Activated naive CD4-positive, alpha-beta T cell treated with anti-CD3 and anti-CD28 coated beads, Interleukin-2, amount 10 ng/mL, durations not matched to agents 7 days and 5 days (primary cell): ENCODE data around the gene KCP.

Experiments
- CTCF ChIA-PET: fragments of 350-600 bp; sonication (Branson Sonifier 250); formaldehyde crosslinking; loops from one replicate; lab custom pipeline; 2021; ENCODE audit warnings: antibody characterized with exemption; lab: Charles Lee
- DNase-seq: peaks from one replicate; pipeline ENCODE4 v3.0.0-alpha.2; 2020
- H3K27ac Mint-ChIP-seq: one replicate; pipeline ENCODE4 v1.8.0; 2021; ENCODE audit warnings: mild to moderate bottlenecking, moderate library complexity, mixed read lengths
- H3K27me3 Mint-ChIP-seq: one replicate; pipeline ENCODE4 v1.8.0; 2021; ENCODE audit warnings: mild to moderate bottlenecking, mixed read lengths
- H3K36me3 Mint-ChIP-seq: one replicate; pipeline ENCODE4 v1.8.0; 2021; ENCODE audit warnings: mixed read lengths
- H3K4me1 Mint-ChIP-seq: one replicate; pipeline ENCODE4 v1.8.0; 2021; ENCODE audit warnings: mixed read lengths
- H3K4me3 Mint-ChIP-seq: one replicate; pipeline ENCODE4 v1.8.0; 2021; ENCODE audit warnings: mild to moderate bottlenecking, moderate library complexity, mixed read lengths
- H3K9me3 Mint-ChIP-seq: one replicate; pipeline ENCODE4 v1.8.0; 2021; ENCODE audit warnings: mixed read lengths

Gene KCP

DNA sequence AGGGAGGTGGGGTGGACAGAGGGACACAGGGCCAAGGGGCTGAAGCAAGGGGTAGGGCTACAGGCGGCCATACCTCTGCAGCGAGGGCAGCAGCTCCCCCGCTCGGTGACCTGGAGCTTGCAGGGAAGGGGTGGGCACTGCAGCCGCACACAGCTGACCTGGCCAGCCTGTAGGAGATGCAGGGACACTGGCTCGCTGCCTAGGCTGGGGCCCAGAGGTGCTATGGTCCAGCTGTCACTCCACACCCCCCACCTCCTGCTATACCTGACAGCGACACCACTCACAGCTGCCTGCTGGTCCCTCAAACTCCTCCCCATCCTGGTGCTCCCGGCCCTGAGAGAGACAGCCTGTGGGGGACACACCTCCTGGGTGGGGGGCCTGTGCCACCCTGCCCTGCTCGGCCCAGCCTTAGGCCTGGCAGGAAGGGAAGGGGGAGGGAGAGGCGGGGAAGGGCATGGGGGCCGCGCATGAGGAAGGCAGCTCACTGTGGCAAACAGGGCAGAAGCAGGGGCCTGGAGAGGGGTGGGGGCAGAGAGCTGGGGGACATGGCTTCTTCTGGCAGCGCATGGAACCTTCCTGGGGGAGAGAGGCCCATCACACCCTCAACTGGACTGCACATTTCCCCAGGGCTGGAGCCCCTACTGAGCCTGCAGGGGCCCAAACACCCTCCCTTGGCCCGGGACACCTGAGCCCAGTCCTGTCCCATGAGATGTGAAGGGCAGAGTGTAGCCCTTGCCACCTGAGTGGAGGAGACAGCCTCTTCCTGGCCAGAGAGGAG lies 23.9 kb downstream of the KCP start:
- Mint-ChIP-seq H3K4me1 (no peaks in the 10 kb centered on the region), H3K36me3 (no peaks in the 10 kb centered on the region), H3K4me3 (no peak overlapping the region), H3K27ac (no peak overlapping the region), H3K9me3 (no peaks in the 10 kb centered on the region), H3K27me3 (peaks cover 13% of the 10 kb centered on the region)
- DNase-seq = no peak
- CTCF ChIA-PET = interaction anchor here (0.8 to 2.1 kb wide), 6 partner anchors 24 to 205 kb away, joined by 3 to 14 read pairs (median 6); partner anchors contain the start of gene ATP6V1F

DNA sequence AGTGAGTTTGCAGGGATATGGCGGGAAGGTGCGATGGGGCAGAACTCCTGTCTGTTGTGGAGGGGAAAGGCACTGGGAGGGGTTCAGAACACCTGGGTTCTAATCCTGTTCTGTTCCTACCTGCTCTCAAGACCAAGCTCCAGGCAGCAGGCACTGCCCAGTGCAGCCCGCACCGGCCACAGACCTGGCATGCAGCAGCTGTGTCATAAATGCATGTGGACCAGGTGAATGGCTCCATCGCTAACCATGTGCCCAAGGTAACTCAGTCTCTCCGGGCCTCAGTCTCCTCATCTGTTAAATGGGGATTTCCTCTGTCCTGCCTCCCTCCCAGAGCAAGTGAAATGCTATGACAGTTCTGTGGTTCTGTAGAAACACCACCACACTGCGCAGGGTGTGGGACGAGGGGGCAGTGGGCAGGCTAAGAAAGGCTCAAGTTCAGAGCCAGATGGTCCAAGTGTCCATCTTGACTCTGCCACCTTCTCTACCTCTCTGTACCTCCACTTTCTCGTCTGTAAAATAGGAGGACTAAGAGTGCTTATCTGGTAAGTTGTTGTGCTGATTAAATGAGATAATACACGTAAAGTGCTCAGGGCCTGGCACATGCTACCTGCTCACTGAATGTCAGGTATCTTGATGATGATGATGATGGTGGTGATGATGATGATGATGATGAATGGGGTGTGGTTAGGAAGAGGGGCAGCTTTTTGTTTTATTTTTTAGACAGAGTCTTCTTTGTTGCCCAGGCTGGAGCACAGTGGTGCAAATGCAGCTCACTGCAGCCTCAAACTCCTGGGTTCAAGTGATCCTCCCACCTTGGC lies 24.9 kb downstream of the KCP start:
- no peak overlapping the region for H3K4me3 Mint-ChIP-seq
- H3K27ac Mint-ChIP-seq = no peak overlapping the region
- no peaks in the 10 kb centered on the region for H3K36me3 Mint-ChIP-seq
- peaks cover 12% of the 10 kb centered on the region for H3K27me3 Mint-ChIP-seq
- CTCF ChIA-PET = interaction anchor here (0.8 to 2.1 kb wide), 6 partner anchors 23 to 206 kb away, joined by 3 to 14 read pairs (median 6); partner anchors contain the start of gene ATP6V1F
- no peaks in the 10 kb centered on the region for H3K9me3 Mint-ChIP-seq
- H3K4me1 Mint-ChIP-seq = no peaks in the 10 kb centered on the region
- no peak for DNase-seq

DNA sequence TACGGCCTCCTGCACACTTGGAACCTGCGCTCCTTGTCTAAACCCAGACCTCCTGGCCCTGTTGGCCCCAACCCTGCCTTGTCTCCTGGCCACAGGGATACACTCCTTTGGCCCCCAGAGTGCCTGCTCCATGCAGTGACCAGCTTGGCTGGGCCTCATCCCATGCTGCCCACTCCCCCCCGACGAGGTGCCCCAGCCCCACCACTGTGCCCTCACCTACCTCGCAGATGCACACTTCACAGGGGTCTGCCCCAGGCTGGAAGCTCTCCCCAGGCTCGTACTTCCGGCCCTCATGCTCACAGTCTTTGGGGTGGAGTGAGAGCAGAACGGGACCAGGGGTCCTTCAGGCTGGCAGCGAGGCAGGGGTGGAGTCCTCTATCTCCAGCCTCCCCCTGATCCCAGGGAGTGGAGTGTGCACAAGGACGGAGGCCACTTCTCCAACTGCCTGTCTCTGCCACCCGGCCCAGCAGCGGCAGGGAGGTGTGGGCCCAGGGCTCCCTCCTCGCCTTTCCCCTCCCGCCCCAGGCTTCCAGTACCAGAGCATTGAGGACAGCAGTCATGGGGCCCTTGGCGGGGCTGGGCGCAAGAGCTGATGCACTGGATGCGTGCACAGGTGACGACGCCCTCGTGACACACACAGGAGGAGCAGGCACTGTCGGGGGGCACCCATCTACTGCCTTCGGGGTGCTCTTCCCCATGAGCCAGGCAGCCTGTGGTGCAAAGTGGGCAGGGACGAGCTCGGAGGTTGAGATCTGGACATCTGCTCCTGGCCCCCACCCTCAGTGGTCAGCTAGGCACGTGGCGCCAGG lies 25.7 kb downstream of the KCP start:
- Mint-ChIP-seq H3K4me3 (no peak overlapping the region), H3K4me1 (no peaks in the 10 kb centered on the region), H3K36me3 (no peaks in the 10 kb centered on the region), H3K27me3 (peaks cover 12% of the 10 kb centered on the region), H3K27ac (no peak overlapping the region), H3K9me3 (no peaks in the 10 kb centered on the region)
- CTCF ChIA-PET = interaction anchor here (0.6 to 3.4 kb wide), 11 partner anchors 13 to 796 kb away, joined by 3 to 28 read pairs (median 7); partner anchors contain the start of gene ATP6V1F
- no peak for DNase-seq

DNA sequence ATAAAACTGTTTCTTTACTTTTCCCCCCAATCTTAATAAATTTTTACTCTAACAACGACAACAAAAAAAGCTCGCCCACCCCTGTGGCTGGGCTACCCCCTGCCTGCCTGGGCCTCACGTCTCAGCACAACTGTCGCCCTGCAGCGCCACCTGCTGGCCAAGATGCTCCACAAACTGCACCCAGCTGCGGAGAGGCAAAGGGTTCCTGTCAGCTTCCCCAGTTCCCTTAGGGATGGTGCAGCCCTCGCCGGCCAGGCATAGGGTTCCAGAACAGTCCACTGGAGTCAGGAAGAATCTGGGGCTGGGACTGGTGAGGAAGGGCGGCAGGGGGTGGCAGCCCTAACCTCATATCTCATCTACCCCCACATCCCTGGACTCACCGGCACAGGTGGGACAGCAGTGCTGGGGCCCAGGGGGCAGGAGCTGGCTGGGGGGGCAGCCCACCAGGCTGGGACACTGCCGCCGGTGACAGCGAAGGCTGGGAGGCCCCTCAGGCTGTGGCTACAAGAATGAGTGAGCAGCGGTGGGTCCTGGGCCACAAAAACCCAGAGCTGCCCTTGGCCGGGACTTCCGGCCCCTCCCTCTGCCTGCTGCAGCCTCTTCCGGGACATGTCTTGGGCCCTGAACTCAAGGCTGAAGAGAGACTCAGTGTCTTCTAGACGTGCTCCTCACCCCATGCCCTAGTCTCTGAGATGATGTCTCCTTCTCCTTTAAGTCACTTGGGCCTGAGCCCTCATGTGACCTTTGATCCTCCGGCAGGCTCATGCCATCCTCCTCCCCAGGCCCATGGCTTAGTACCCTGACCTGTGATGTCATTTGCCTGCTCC lies 26.7 kb downstream of the KCP start:
- CTCF ChIA-PET = interaction anchor here (0.6 to 3.4 kb wide), 24 partner anchors 9 to 795 kb away, joined by 3 to 67 read pairs (median 4); partner anchors contain the start of genes ATP6V1F and TNPO3
- peak; percentile 88 for DNase-seq
- H3K9me3 Mint-ChIP-seq = no peaks in the 10 kb centered on the region
- H3K27me3 Mint-ChIP-seq = peaks cover 12% of the 10 kb centered on the region
- H3K36me3 Mint-ChIP-seq = no peaks in the 10 kb centered on the region
- H3K4me3 Mint-ChIP-seq = no peak overlapping the region
- H3K4me1 Mint-ChIP-seq = no peaks in the 10 kb centered on the region
- H3K27ac Mint-ChIP-seq = no peak overlapping the region

DNA sequence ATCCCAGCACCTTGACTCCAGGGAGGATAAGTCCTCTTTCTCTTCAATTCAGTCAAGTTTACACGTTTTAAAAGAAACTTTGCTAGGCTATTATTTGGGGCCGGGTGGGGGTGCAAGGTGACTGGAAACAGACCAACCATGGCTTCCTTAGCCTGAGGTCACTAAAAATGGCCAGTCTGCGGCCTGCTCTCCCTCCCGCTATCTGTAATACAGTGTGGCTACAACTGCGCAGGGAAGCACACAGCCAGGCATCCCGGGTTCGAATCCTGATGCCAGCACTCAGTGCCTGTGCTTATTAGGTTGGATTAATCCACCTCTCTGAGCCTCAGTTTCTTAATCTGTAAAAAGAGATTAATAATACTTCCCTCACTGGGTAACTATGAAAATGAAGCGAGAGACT lies 28.4 kb downstream of the KCP start:
- CTCF ChIA-PET = interaction anchor here (1.0 to 4.3 kb wide), 11 partner anchors 10 to 280 kb away, joined by 4 to 67 read pairs (median 12); partner anchors contain the start of gene ATP6V1F
- Mint-ChIP-seq H3K4me1 (peaks cover 13% of the 10 kb centered on the region), H3K36me3 (no peaks in the 10 kb centered on the region), H3K27ac (no peak overlapping the region), H3K9me3 (no peaks in the 10 kb centered on the region), H3K27me3 (peaks cover 12% of the 10 kb centered on the region), H3K4me3 (no peak overlapping the region)
- no peak for DNase-seq

DNA sequence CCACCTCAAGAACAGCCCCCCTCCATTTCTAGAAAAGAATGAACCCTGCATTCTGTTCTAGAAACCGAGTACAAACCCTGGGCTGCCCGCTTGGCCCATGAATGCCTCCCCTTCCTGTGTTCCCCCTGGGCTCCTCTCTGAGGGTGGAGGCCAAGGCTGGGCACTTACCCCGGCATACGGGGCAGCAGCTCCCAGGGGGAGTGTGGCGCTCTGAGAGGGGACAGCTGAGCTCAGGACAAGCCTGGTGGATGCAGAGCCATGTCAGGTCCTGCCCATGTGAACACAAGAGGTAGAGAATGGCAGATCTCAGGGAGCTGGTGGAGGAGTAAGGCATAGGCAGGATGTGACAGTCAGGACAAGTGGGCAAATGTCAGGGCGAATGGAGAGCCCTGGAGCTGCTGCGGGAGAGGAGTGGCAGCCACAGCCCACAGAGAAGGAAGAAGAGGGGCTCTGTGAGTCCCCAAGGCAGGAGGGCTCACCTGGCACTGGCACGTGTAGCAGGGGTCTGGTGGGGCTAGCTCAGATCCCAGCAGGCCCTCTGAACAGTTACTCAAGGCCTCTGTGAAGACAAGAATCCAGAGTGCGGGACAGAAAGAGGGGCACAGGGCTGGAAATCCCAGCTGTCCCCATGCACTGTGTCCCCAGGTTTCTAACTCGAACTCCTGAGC lies 28.9 kb downstream of the KCP start:
- Mint-ChIP-seq H3K9me3 (no peaks in the 10 kb centered on the region), H3K4me3 (no peak overlapping the region), H3K27me3 (peaks cover 12% of the 10 kb centered on the region), H3K4me1 (peaks cover 13% of the 10 kb centered on the region), H3K36me3 (no peaks in the 10 kb centered on the region), H3K27ac (no peak overlapping the region)
- CTCF ChIA-PET = interaction anchor here (0.9 to 4.3 kb wide), 5 partner anchors 13 to 187 kb away, joined by 3 to 47 read pairs (median 12); partner anchors contain the start of gene ATP6V1F
- no peak for DNase-seq

DNA sequence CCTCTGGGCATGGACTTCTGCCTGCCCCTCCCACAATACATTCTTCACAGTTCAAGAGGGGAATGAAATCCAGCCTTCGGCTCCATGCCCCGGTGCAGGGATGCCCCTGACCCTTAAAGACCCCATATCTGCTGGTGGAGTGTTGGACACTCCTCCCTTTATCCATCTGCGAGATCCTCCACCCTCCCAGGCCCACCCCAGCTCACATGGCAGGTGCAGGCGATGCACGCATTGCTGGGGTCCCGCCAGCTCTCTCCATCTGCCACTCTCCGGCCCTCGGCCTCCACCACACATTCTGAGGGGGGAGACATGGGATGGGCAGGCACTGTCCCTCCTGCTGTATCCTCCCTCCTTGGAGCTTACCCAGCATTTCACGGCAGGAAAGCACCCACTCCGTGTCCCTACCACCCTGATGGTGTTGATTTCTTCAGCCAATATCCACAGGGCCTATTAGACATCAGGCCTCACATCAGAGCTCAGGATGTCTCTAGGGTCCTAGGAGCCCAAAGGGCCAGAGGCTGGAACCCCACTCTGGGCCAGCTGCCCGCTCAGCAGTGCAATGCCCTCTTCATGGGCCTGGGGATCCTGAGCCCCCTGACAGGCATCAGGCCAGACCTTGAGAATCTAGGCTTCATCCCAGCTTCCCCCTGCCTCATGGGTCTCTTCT lies 29.6 kb downstream of the KCP start:
- DNase-seq = no peak
- peaks cover 13% of the 10 kb centered on the region for H3K4me1 Mint-ChIP-seq
- H3K9me3 Mint-ChIP-seq = no peaks in the 10 kb centered on the region
- CTCF ChIA-PET = interaction anchor here (0.9 to 4.3 kb wide), 5 partner anchors 13 to 186 kb away, joined by 3 to 47 read pairs (median 9); partner anchors contain the start of gene ATP6V1F
- H3K4me3 Mint-ChIP-seq = no peak overlapping the region
- peaks cover 12% of the 10 kb centered on the region for H3K27me3 Mint-ChIP-seq
- H3K27ac Mint-ChIP-seq = no peak overlapping the region
- no peaks in the 10 kb centered on the region for H3K36me3 Mint-ChIP-seq

DNA sequence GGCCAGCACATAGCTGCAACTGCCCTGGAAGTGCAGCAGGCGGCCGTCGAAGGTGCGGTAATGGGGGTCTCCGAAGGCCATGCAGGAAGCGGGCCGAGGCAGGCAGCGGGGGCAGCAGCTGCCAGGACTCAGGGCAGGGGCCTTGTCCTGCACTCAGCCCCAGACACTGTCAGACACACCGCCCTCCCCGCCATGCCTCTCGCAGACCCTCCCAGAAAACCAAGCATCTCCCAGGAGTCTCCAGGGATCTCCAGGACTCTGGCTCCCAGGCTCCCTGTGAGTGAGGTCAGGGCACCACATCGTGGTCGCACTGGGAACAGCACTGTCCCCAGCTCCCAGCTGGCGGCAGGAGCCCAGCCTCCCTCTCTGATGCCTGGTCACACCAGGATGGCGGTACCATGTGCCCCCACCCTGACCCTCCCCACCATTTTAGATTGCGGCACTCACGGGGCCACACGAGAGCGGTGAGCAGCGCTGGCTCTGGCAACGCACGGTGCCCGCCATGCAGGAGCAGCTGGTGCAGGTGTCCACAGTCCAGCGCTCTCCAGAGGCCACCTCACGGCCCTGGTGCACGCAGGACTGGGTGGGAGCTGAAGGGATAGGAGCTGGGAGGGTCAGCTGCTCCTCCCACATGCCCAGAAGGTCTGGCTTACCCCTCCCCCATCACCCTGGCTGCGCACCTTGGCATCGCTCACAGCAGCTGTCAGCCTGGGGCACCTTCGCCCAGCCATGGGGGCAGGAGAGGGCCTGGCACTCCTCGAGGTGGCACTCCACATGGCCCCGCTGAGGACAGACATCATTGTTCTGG lies 30.4 kb downstream of the KCP start:
- peaks cover 13% of the 10 kb centered on the region for H3K4me1 Mint-ChIP-seq
- peaks cover 12% of the 10 kb centered on the region for H3K27me3 Mint-ChIP-seq
- H3K36me3 Mint-ChIP-seq = no peaks in the 10 kb centered on the region
- DNase-seq = peak; percentile 52
- no peaks in the 10 kb centered on the region for H3K9me3 Mint-ChIP-seq
- no peak overlapping the region for H3K27ac Mint-ChIP-seq
- no peak overlapping the region for H3K4me3 Mint-ChIP-seq
- CTCF ChIA-PET = interaction anchor here (0.8 to 4.3 kb wide), 7 partner anchors 12 to 452 kb away, joined by 3 to 47 read pairs (median 7); partner anchors contain the start of gene ATP6V1F

DNA sequence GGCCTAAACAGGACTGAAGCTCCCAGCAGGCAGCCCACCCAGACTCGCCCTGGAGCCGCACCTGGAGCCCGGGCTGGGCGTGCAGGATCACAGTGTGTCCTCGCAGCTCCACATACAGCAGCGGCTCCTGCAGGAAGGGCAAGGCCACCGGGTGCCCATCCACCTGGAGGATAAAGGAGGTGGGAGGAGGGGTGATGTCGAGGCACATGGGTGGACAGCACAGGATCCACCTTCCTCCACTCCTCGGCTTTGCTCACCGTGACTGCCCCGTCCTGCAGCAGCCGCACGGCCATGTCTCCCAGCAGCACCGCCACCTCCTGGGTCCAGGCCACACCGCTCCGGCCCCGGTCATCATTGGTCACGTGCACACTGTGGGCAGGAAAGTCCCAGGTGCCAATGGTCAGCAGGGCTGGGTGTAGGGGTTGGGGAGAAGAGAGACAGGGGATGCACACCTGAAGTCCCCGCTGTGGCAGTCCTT lies 31.0 kb downstream of the KCP start:
- peaks cover 13% of the 10 kb centered on the region for H3K4me1 Mint-ChIP-seq
- CTCF ChIA-PET = interaction anchor here (0.8 to 4.3 kb wide), 5 partner anchors 11 to 405 kb away, joined by 4 to 47 read pairs (median 7); partner anchors contain the start of gene ATP6V1F
- DNase-seq = no peak
- H3K4me3 Mint-ChIP-seq = no peak overlapping the region
- H3K9me3 Mint-ChIP-seq = no peaks in the 10 kb centered on the region
- no peaks in the 10 kb centered on the region for H3K36me3 Mint-ChIP-seq
- peaks cover 11% of the 10 kb centered on the region for H3K27me3 Mint-ChIP-seq
- no peak overlapping the region for H3K27ac Mint-ChIP-seq

DNA sequence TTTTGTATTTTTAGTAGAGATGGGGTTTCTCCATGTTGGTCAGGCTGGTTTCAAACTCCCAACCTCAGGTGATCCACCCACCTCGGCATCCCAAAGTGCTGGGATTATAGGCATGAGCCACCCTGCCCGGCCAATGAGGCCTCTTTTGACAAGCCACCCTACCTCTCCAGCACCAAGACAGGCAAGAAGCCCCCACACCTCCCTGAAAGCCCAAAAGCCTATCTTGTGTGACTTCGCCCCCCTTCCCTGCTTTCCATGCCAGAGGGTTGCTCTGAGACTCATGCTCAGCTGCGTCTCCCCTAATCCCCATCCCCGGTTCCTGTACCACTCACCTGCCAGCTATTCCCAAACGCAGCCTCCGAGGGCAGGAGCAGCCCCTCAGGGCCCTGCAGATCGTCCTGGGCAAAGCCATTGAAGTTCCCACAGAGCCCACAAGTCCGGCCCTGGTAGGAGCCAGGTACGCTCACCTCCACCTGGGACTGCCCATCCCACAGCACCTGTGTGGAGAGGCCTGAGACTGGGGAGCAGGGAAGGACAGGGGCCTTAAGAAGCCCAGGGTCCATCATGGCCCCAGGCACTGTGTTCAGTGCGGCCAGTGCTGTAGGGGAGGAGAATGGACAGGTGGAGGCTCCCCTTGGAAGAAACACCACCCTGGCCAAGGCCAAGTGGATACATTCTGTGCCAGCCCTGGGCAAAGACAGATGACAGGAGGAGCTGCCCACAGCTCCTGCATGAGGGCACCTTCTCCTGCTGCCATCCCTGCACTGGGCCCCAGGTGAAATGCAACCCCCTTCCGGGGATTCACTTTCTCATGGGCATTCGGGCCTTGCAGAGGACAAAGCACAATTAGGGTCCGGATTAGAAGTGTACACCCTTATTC lies 32.0 kb downstream of the KCP start:
- CTCF ChIA-PET = interaction anchor here (0.7 to 4.3 kb wide), 5 partner anchors 17 to 404 kb away, joined by 3 to 47 read pairs (median 7); partner anchors contain the start of gene ATP6V1F
- no peaks in the 10 kb centered on the region for H3K36me3 Mint-ChIP-seq

More for the DNA sequence above, 32.0 kb downstream of the KCP start:
- H3K27me3 Mint-ChIP-seq = peaks cover 13% of the 10 kb centered on the region
- DNase-seq = no peak
- no peak overlapping the region for H3K27ac Mint-ChIP-seq
- H3K4me1 Mint-ChIP-seq = peaks cover 13% of the 10 kb centered on the region
- H3K4me3 Mint-ChIP-seq = no peak overlapping the region
- H3K9me3 Mint-ChIP-seq = no peaks in the 10 kb centered on the region
